Activated CD4-positive, alpha-beta T cell treated with anti-CD3 and anti-CD28 coated beads, Interleukin-2, Interleukin-6, amounts not matched to agents 100 ng/mL and 50 ng/mL, durations not matched to agents 16 hours and 8 hours (primary cell): Measurements from ENCODE around the gene CCNI.
"Not testable (repeated sequence)": the region's sequence is repeated elsewhere in the genome, so short reads cannot be mapped to it uniquely, and the experiment has no call there.

Source experiments
- DNase-seq: peaks from one replicate; pipeline ENCODE4 v3.0.0-alpha.2; 2020

Gene CCNI

GRCh38 chr4:77080806-77081205, 5.0 kb upstream of the CCNI start:
- not testable (repeated sequence) for DNase-seq

GRCh38 chr4:77079281-77079680, 3.5 kb upstream of the CCNI start:
- no peak for DNase-seq

- DNase-seq = no peak
Observed at GRCh38 chr4:77078401-77078800, 2.6 kb upstream of the CCNI start.

GRCh38 chr4:77076889-77077635, 1.3 kb upstream of the CCNI start:
- no peak for DNase-seq

- DNase-seq = peak; percentile 88
Observed at GRCh38 chr4:77074981-77075855, 571 bp downstream of the CCNI start.

GRCh38 chr4:77074381-77074831, 1.4 kb downstream of the CCNI start:
- no peak for DNase-seq

- DNase-seq = no peak
Observed at GRCh38 chr4:77073981-77074380, 1.8 kb downstream of the CCNI start.

GRCh38 chr4:77073106-77073809, 2.5 kb downstream of the CCNI start:
- DNase-seq = no peak

GRCh38 chr4:77072195-77072753, 3.5 kb downstream of the CCNI start:
- no peak for DNase-seq

- DNase-seq = not testable (repeated sequence)
Observed at GRCh38 chr4:77069514-77069913, 6.3 kb downstream of the CCNI start.

- no peak for DNase-seq
Observed at GRCh38 chr4:77065382-77065781, 10.4 kb downstream of the CCNI start.

GRCh38 chr4:77062856-77063255, 12.9 kb downstream of the CCNI start:
- DNase-seq = no peak

- DNase-seq = peak; percentile 60
Observed at GRCh38 chr4:77052352-77052751, 23.4 kb downstream of the CCNI start.

- DNase-seq = no peak
Observed at GRCh38 chr4:77050962-77051361, 24.8 kb downstream of the CCNI start.

GRCh38 chr4:77047037-77047436, 28.8 kb downstream of the CCNI start:
- DNase-seq = no peak

- no peak for DNase-seq
Observed at GRCh38 chr4:77045490-77045889, 30.3 kb downstream of the CCNI start.

- peak; percentile 50 for DNase-seq
Observed at GRCh38 chr4:77044461-77045150, 31.2 kb downstream of the CCNI start.

GRCh38 chr4:77043507-77044136, 32.2 kb downstream of the CCNI start:
- no peak for DNase-seq

- DNase-seq = no peak
Observed at GRCh38 chr4:77040854-77041725, 34.7 kb downstream of the CCNI start.

GRCh38 chr4:77040270-77040669, 35.5 kb downstream of the CCNI start:
- no peak for DNase-seq

- no peak for DNase-seq
Observed at GRCh38 chr4:77039796-77040195, 36.0 kb downstream of the CCNI start.
